OCI-LY3 (cell line): ENCODE measurements around the gene WDR26.
A peak's percentile ranks its signal among the peaks of the same experiment; 100 is the strongest.

Experiments
- H2AFZ ChIP-seq: fragments of 200-600, 300-600 bp; shearing (Covaris generic); 2 replicates; pipeline ENCODE4 v1.6.0; 2014; ENCODE audit warnings: antibody characterized with exemption, low read depth, low read length
- H3K27ac ChIP-seq: fragments of 200-600, 300-600 bp; sonication (generic); 2 replicates; pipeline ENCODE4 v1.5.1; 2014; ENCODE audit warnings: mild to moderate bottlenecking, low read length, moderate library complexity, mixed read lengths
- H3K27me3 ChIP-seq: fragments of 200-600, 300-600 bp; sonication (generic); 2 replicates; pipeline ENCODE4 v1.6.1; 2014; ENCODE audit warnings: low read depth, low read length, mixed read lengths
- H3K36me3 ChIP-seq: fragments of 200-600, 300-600 bp; sonication (generic); replicated peaks from 2 replicates; pipeline ENCODE3; 2014; ENCODE audit warnings: low read depth, low read length, mixed read lengths
- H3K4me1 ChIP-seq: fragments of 300-600, 200-600 bp; sonication (generic); 2 replicates; pipeline ENCODE4 v1.6.1; 2014; ENCODE audit warnings: low read length, mixed read lengths
- H3K4me2 ChIP-seq: fragments of 200-600, 300-600 bp; sonication (generic); 2 replicates; pipeline ENCODE4 v1.6.1; 2014; ENCODE audit warnings: low read length, mixed read lengths
- H3K4me3 ChIP-seq: fragments of 300-600, 200-600 bp; sonication (generic); 2 replicates; pipeline ENCODE4 v1.5.1; 2014; ENCODE audit warnings: antibody characterized with exemption, mild to moderate bottlenecking, low read length, moderate library complexity
- H3K79me2 ChIP-seq: fragments of 300-600, 200-600 bp; shearing (Covaris generic); 2 replicates; pipeline ENCODE4 v1.6.1; 2014; ENCODE audit warnings: mild to moderate bottlenecking, low read length, mixed read lengths
- H3K9ac ChIP-seq: fragments of 300-600, 200-600 bp; shearing (Covaris generic); 2 replicates; pipeline ENCODE4 v1.6.0; 2014; ENCODE audit warnings: mild to moderate bottlenecking, low read length, moderate library complexity
- H3K9me3 ChIP-seq: fragments of 200-600, 300-600 bp; shearing (Covaris generic); 2 replicates; pipeline ENCODE4 v1.6.1; 2014; ENCODE audit warnings: low read length, mixed read lengths; ENCODE audit not compliant: insufficient read depth
- H4K20me1 ChIP-seq: fragments of 200-600, 300-600 bp; sonication (generic); 2 replicates; pipeline ENCODE4 v1.6.1; 2016; ENCODE audit warnings: low read length, mixed read lengths; ENCODE audit not compliant: insufficient read depth
- CTCF ChIP-seq: fragments of 200-600, 300-600 bp; sonication (generic); IDR thresholded peaks from 2 replicates; pipeline ENCODE4 v1.5.1; 2014; ENCODE audit warnings: antibody characterized with exemption, low read length, low read depth
- EZH2phosphoT487 ChIP-seq: fragments of 200-600 bp; shearing (Covaris generic); IDR thresholded peaks from 2 replicates; pipeline ENCODE4 v1.6.1; 2018; ENCODE audit warnings: antibody characterized with exemption, mixed run types, low read depth

The WDR26 gene

GRCh38 chr1:224447251-224447650, 12.7 kb upstream of the WDR26 start:
- Histone ChIP-seq H3K36me3 (peaks cover 12% of the 10 kb centered on the region), H3K27ac (no peak overlapping the region)

GRCh38 chr1:224438989-224439388, 4.4 kb upstream of the WDR26 start:
- Histone ChIP-seq H2AFZ (no peak overlapping the region), H4K20me1 (no peaks in the 10 kb centered on the region), H3K4me2 (no peak overlapping the region), H3K4me3 (no peak overlapping the region), H3K9me3 (no peaks in the 10 kb centered on the region), H3K79me2 (peaks cover 43% of the 10 kb centered on the region), H3K27me3 (no peaks in the 10 kb centered on the region), H3K9ac (no peak overlapping the region), H3K27ac (no peak overlapping the region), H3K4me1 (peaks cover 15% of the 10 kb centered on the region), H3K36me3 (peaks cover 14% of the 10 kb centered on the region)
- TF ChIP-seq EZH2phosphoT487 (no peak), CTCF (no peak)

More at GRCh38 chr1:224447251-224447650, 12.7 kb upstream of the WDR26 start:
- Histone ChIP-seq H3K9ac (no peak overlapping the region), H3K27me3 (no peaks in the 10 kb centered on the region), H3K4me3 (no peak overlapping the region), H4K20me1 (no peaks in the 10 kb centered on the region), H3K4me2 (no peak overlapping the region), H3K79me2 (peaks cover 7% of the 10 kb centered on the region), H3K9me3 (no peaks in the 10 kb centered on the region), H3K4me1 (no peaks in the 10 kb centered on the region), H2AFZ (no peak overlapping the region)
- no peak for TF ChIP-seq EZH2phosphoT487
- TF ChIP-seq CTCF, result no peak

GRCh38 chr1:224435999-224436398, 1.4 kb upstream of the WDR26 start:
- H2AFZ ChIP-seq, result no peak overlapping the region
- H3K27me3 ChIP-seq, result no peaks in the 10 kb centered on the region
- H3K9ac ChIP-seq, result peak overlapping the region; percentile 83
- TF ChIP-seq EZH2phosphoT487 (no peak), CTCF (no peak)
- H3K27ac ChIP-seq, result no peak overlapping the region
- peak overlapping the region; percentile 87 for H3K4me2 ChIP-seq
- peaks cover 21% of the 10 kb centered on the region for H3K36me3 ChIP-seq
- H3K9me3 ChIP-seq, result no peaks in the 10 kb centered on the region
- peaks cover 72% of the 10 kb centered on the region for H3K79me2 ChIP-seq
- H3K4me1 ChIP-seq, result peaks cover 35% of the 10 kb centered on the region
- peak overlapping the region; percentile 79 for H3K4me3 ChIP-seq
- peaks cover 23% of the 10 kb centered on the region for H4K20me1 ChIP-seq

GRCh38 chr1:224435318-224435763, 744 bp upstream of the WDR26 start:
- peak overlapping the region; percentile 82 for H2AFZ ChIP-seq
- peak overlapping the region; percentile 54 for H3K27ac ChIP-seq
- H3K79me2 ChIP-seq, result peaks cover 79% of the 10 kb centered on the region
- no peaks in the 10 kb centered on the region for H3K9me3 ChIP-seq
- H3K4me2 ChIP-seq, result peak overlapping the region; percentile 87
- peaks cover 27% of the 10 kb centered on the region for H4K20me1 ChIP-seq
- H3K36me3 ChIP-seq, result peaks cover 19% of the 10 kb centered on the region
- H3K4me3 ChIP-seq, result peak overlapping the region; percentile 79
- peaks cover 41% of the 10 kb centered on the region for H3K4me1 ChIP-seq
- no peak for TF ChIP-seq EZH2phosphoT487
- no peak for TF ChIP-seq CTCF
- no peaks in the 10 kb centered on the region for H3K27me3 ChIP-seq
- H3K9ac ChIP-seq, result peak overlapping the region; percentile 83
